NAMALWA (cell line): ENCODE data around the gene ZNF514.
"Not testable (repeated sequence)": the region's sequence is repeated elsewhere in the genome, so short reads cannot be mapped to it uniquely, and the experiment has no call there.

Source experiments
- DNase-seq: peaks from one replicate; pipeline ENCODE4 v3.0.0-alpha.2; 2015; ENCODE audit warnings: low spot score

ZNF514 gene

GRCh38 chr2:95122197-95122551, 37.5 kb downstream of the ZNF514 start:
- no peak for DNase-seq

- peak; percentile 81 for DNase-seq
Measured at GRCh38 chr2:95121407-95122196, 38.0 kb downstream of the ZNF514 start, which contains the start of gene MRPS5. Gene MRPS5 (minus strand): TSS chr2:95121808. CDS start chr2:95121791, 17 bp downstream.

GRCh38 chr2:95121093-95121406, 38.6 kb downstream of the ZNF514 start:
- DNase-seq: peak; percentile 58

GRCh38 chr2:95115418-95115817, 44.2 kb downstream of the ZNF514 start:
- peak; percentile 74 for DNase-seq

GRCh38 chr2:95113464-95113863, 46.2 kb downstream of the ZNF514 start:
- no peak for DNase-seq

- no peak for DNase-seq
Measured at GRCh38 chr2:95110395-95110794, 49.3 kb downstream of the ZNF514 start.

GRCh38 chr2:95109260-95109659, 50.4 kb downstream of the ZNF514 start:
- DNase-seq: no peak

- DNase-seq: no peak
Measured at GRCh38 chr2:95106081-95106480, 53.6 kb downstream of the ZNF514 start.

GRCh38 chr2:95104606-95105005, 55.0 kb downstream of the ZNF514 start:
- DNase-seq: no peak

GRCh38 chr2:95099910-95100309, 59.7 kb downstream of the ZNF514 start:
- no peak for DNase-seq

GRCh38 chr2:95098273-95098672, 61.4 kb downstream of the ZNF514 start:
- DNase-seq: not testable (repeated sequence)
